Keratinocyte (primary cell): ENCODE measurements around the gene CANT1. TPM values are rescaled to one million over a fixed set of nuclear protein-coding genes. Genes with fewer than 3 reads are reported as not detected.

Experiments used
- DNase-seq: peaks from one replicate; pipeline ENCODE4 v3.0.0-alpha.2; 2011; ENCODE audit warnings: low read depth, missing footprints, low spot score
- FAIRE-seq: peaks from 2 replicates; lab custom pipeline; 2011; peaks lifted over from hg19 to GRCh38; lab: Jason Lieb, UNC
- H2AFZ ChIP-seq: 2 replicates; pipeline ENCODE4 v1.6.0; 2012; ENCODE audit warnings: low read length, control low read depth, inconsistent platforms; ENCODE audit not compliant: control insufficient read depth
- H3K27ac ChIP-seq: 2 replicates; pipeline ENCODE4 v1.5.1; 2011; ENCODE audit warnings: low read length; ENCODE audit not compliant: control insufficient read depth, insufficient read depth
- H3K27me3 ChIP-seq: 3 replicates; pipeline ENCODE4 v1.6.0; 2011; ENCODE audit warnings: low read length; ENCODE audit not compliant: control insufficient read depth, insufficient read depth; ENCODE audit errors: extremely low read depth
- H3K36me3 ChIP-seq, 2 experiments: 2 replicates in 1 of 2; 3 replicates in 1 of 2; pipeline ENCODE4 v1.5.1; 2011; ENCODE audit warnings: low read length in 2 of 2, mild to moderate bottlenecking in 1 of 2; ENCODE audit not compliant: control insufficient read depth in 2 of 2, insufficient read depth in 2 of 2; ENCODE audit errors: extremely low read depth in 1 of 2
- H3K4me1 ChIP-seq: 3 replicates; pipeline ENCODE4 v1.5.1; 2011; ENCODE audit warnings: low read length; ENCODE audit not compliant: control insufficient read depth, insufficient read depth; ENCODE audit errors: extremely low read depth
- H3K4me2 ChIP-seq: 3 replicates; pipeline ENCODE4 v1.6.0; 2011; ENCODE audit warnings: low read depth, low read length; ENCODE audit not compliant: control insufficient read depth, insufficient read depth; ENCODE audit errors: extremely low read depth
- H3K4me3 ChIP-seq, 3 experiments: fragments of 200-600 bp in 1 of 3; sonication (generic) in 1 of 3; 2 replicates in 2 of 3; 3 replicates in 1 of 3; pipeline ENCODE4 v1.5.1; 2011 to 2016; ENCODE audit warnings: low read length in 3 of 3, mild to moderate bottlenecking in 3 of 3, control low read depth in 2 of 3, inconsistent platforms in 1 of 3, low read depth in 1 of 3, mixed read lengths in 1 of 3, mixed run types in 1 of 3, moderate library complexity in 1 of 3; ENCODE audit not compliant: control insufficient read depth in 2 of 3, insufficient read depth in 2 of 3; ENCODE audit errors: extremely low read depth in 1 of 3
- H3K79me2 ChIP-seq: 2 replicates; pipeline ENCODE4 v1.6.0; 2012; ENCODE audit warnings: low read length; ENCODE audit not compliant: control insufficient read depth, insufficient read depth
- H3K9ac ChIP-seq: 3 replicates; pipeline ENCODE4 v1.6.0; 2011; ENCODE audit warnings: low read length; ENCODE audit not compliant: control insufficient read depth, insufficient read depth; ENCODE audit errors: extremely low read depth
- H3K9me1 ChIP-seq: 3 replicates; pipeline ENCODE4 v1.6.0; 2011; ENCODE audit warnings: low read length; ENCODE audit not compliant: control insufficient read depth, insufficient read depth; ENCODE audit errors: extremely low read depth
- H3K9me3 ChIP-seq: 2 replicates; pipeline ENCODE4 v1.5.1; 2012; ENCODE audit warnings: low read depth, low read length; ENCODE audit not compliant: control insufficient read depth
- H4K20me1 ChIP-seq: 3 replicates; pipeline ENCODE4 v1.6.0; 2011; ENCODE audit warnings: low read length; ENCODE audit not compliant: control insufficient read depth, insufficient read depth; ENCODE audit errors: extremely low read depth
- EZH2 ChIP-seq: IDR thresholded peaks from one replicate; pipeline ENCODE4 v1.6.1; 2012; ENCODE audit warnings: inconsistent platforms, mild to moderate bottlenecking, low read length, moderate library complexity
- dilution Hi-C: fragments of 300-500 bp; cut with MboI; formaldehyde crosslinking; loops from one replicate; pipeline ENCODE4 v1.7.0; 2020; ENCODE audit warnings: low sequenced_read_pairs; ENCODE audit not compliant: extremely low pct_ligation_motif_present
- polyA plus RNA-seq, 5 experiments: library from polyadenylated mRNA; depleted of rRNA in 3 of 5; stranded (reverse) in 3 of 5; stranded (forward) in 1 of 5; unstranded in 1 of 5; fragments of >200 nt; gene quantifications; 1 replicate in 1 of 5; 2 replicates in 3 of 5; 3 replicates in 1 of 5; pipeline versions ENCODE4 v1.2.1 to v1.2.3, GENCODE V29; 2011 to 2012; ENCODE audit warnings: missing spikeins in 2 of 5, low read depth in 1 of 5, low replicate concordance in 1 of 5
- TF ChIP-seq, protein P1 (sequence below), 3 experiments: IDR thresholded peaks in 1 of 3; conservative IDR thresholded peaks in 1 of 3; optimal IDR thresholded peaks in 1 of 3; 2 replicates in 2 of 3; 3 replicates in 1 of 3; pipeline versions ENCODE3 to v1.5.1; 2011; ENCODE audit warnings: low read length in 3 of 3, mild to moderate bottlenecking in 3 of 3, moderate library complexity in 2 of 3, control low read depth in 1 of 3, inconsistent platforms in 1 of 3; ENCODE audit not compliant: insufficient read depth in 2 of 3; ENCODE audit errors: extremely low read depth in 1 of 3

The CANT1 gene
- polyA plus RNA-seq, 1 donor (not counting 4 experiments of a cell fraction or from before 2014, with no cell fraction given): 53.2 TPM

DNA sequence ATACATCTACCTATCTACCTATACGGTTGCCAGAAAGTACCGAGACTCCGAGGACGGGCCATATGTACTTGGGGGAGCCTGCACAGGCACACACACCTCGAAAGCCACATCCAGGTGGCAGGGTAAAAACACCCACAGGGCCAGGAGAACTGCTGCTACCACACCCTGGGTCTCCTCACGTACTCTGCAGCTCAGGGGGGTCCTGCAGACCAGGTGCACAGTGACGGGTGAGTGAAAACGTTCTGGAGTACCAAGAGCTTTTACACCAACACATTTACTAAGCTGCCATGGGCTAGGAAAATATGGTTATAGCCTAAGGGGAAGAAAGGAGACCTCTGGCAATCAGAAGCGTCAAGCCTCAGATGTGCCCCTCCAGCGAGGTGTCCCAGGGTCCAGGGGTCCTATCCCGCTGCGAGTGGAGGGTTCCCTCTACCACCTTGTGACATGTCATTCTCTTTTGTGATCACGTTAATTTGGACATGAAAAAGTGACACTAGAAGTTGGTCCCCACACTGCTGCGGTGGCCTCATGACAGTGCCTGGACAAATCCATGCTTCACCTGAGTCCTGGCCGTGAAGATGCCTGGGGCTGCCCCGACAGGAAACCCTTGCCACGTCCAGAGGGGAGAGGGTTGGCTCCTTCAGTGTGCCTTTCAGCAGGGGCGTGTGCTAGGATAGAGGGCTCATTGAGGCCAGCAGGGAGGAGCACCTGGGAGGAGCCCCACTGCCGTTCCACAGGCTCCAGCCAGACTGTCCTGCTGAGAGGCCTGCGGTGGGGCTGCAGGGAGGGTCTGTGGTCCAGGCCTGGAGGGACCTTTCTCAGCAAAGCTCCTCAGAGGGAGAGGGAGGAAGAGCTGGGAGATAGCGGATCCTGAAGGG, 1.8 kb downstream of the CANT1 start:
- Histone ChIP-seq H3K9me3 (no peaks in the 10 kb centered on the region), H3K4me1 (peaks cover 52% of the 10 kb centered on the region), H3K27me3 (no peaks in the 10 kb centered on the region), H3K27ac (peak overlapping the region; percentile 88), H3K79me2 (peaks cover 60% of the 10 kb centered on the region), H3K9me1 (peaks cover 2% of the 10 kb centered on the region), H3K4me3 (peak overlapping the region in 2 of 3 experiments; percentile 86 to 90), H4K20me1 (peaks cover 5% of the 10 kb centered on the region), H2AFZ (no peak overlapping the region), H3K9ac (peak overlapping the region; percentile 92), H3K4me2 (peak overlapping the region; percentile 95), H3K36me3 (peaks cover 7 to 20% of the 10 kb centered on the region in 2 experiments)
- DNase-seq: no peak
- FAIRE-seq: peak; percentile 44
- no peak for TF ChIP-seq EZH2
- TF ChIP-seq, protein P1, sequence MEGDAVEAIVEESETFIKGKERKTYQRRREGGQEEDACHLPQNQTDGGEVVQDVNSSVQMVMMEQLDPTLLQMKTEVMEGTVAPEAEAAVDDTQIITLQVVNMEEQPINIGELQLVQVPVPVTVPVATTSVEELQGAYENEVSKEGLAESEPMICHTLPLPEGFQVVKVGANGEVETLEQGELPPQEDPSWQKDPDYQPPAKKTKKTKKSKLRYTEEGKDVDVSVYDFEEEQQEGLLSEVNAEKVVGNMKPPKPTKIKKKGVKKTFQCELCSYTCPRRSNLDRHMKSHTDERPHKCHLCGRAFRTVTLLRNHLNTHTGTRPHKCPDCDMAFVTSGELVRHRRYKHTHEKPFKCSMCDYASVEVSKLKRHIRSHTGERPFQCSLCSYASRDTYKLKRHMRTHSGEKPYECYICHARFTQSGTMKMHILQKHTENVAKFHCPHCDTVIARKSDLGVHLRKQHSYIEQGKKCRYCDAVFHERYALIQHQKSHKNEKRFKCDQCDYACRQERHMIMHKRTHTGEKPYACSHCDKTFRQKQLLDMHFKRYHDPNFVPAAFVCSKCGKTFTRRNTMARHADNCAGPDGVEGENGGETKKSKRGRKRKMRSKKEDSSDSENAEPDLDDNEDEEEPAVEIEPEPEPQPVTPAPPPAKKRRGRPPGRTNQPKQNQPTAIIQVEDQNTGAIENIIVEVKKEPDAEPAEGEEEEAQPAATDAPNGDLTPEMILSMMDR (optimal IDR thresholded peaks at IDR 0.05 in 1 of 3, IDR thresholded peaks at IDR 0.05 in 1 of 3, conservative IDR thresholded peaks at IDR 0.05 in 1 of 3; ENCODE audit: extremely low read depth in 1 of 3, insufficient read depth in 2 of 3, low read length in 3 of 3): no peak
- dilution Hi-C loops: no loop called here

DNA sequence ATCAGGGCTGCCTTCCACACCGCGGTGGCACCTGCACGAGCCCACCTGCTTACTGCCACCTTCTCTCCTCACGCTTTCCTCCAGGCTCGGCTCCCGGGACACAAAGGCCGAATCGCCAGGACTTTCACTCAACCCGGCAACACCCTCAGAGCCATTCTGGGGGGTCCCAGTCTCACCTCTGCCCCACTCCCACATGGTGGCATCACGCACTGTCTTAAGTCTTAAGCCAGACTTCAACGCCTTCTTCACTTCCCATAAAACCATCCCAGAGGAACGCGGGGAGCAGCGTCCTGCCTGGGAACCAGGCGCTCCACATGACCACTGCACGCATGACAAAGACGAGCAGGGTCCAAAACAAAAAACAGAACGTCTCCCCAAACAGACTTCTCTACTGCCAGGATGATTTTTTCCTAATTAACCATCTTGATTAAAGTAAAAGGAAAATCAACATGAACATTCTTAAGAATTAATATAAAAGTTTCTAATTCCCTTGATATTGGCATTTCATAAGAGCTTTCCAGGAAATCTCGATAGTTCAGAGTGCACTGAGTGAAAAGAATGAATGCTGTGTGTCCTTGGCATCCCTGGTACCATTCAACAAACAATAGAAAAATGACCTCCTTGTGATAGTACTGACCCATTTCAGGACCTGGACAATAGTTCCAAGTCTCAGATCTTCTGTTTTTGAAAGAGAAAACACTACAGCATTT, 2.6 kb downstream of the CANT1 start:
- Histone ChIP-seq H3K4me1 (peaks cover 52% of the 10 kb centered on the region), H3K9me1 (peaks cover 2% of the 10 kb centered on the region), H3K9me3 (no peaks in the 10 kb centered on the region), H3K9ac (no peak overlapping the region), H3K27ac (no peak overlapping the region), H3K79me2 (peaks cover 68% of the 10 kb centered on the region), H3K4me3 (no peak overlapping the region), H4K20me1 (peaks cover 5% of the 10 kb centered on the region), H2AFZ (no peak overlapping the region), H3K27me3 (no peaks in the 10 kb centered on the region), H3K4me2 (no peak overlapping the region), H3K36me3 (peaks cover 10 to 24% of the 10 kb centered on the region in 2 experiments)
- no peak for FAIRE-seq
- no peak for DNase-seq
- no peak for TF ChIP-seq EZH2
- TF ChIP-seq, protein P1 (optimal IDR thresholded peaks at IDR 0.05 in 1 of 3, IDR thresholded peaks at IDR 0.05 in 1 of 3, conservative IDR thresholded peaks at IDR 0.05 in 1 of 3; ENCODE audit: extremely low read depth in 1 of 3, insufficient read depth in 2 of 3, low read length in 3 of 3): no peak
- dilution Hi-C loops: no loop called here
